GM19099 (cell line): Measurements from ENCODE around the gene ACTL6B.
A peak's percentile ranks its signal among the peaks of the same experiment; 100 is the strongest.

Source experiments
- POLR2A ChIP-seq: IDR thresholded peaks from 3 replicates; pipeline ENCODE4 v1.6.1; 2011; ENCODE audit warnings: low read depth; ENCODE audit not compliant: insufficient read length; ENCODE audit errors: extremely low read depth

Gene ACTL6B

GRCh38 chr7:100655908-100656674 lies at the start of gene ACTL6B:
Gene ACTL6B (minus strand): TSS chr7:100656448. CDS start chr7:100656354, 94 bp downstream.
- TF ChIP-seq POLR2A = no peak

GRCh38 chr7:100705320-100705752 lies 49.1 kb upstream of the ACTL6B start:
- TF ChIP-seq POLR2A = no peak

- no peak for TF ChIP-seq POLR2A
Measured at GRCh38 chr7:100699018-100699417, 42.8 kb upstream of the ACTL6B start.

GRCh38 chr7:100696123-100696521 lies 39.9 kb upstream of the ACTL6B start:
- no peak for TF ChIP-seq POLR2A

- no peak for TF ChIP-seq POLR2A
Measured at GRCh38 chr7:100694098-100694745, 38.0 kb upstream of the ACTL6B start, which contains the start of gene GIGYF1. Gene GIGYF1 (minus strand): TSS chr7:100694250. CDS start chr7:100688238, 6,012 bp downstream.

GRCh38 chr7:100693312-100694097 lies 37.3 kb upstream of the ACTL6B start:
- TF ChIP-seq POLR2A = peak; percentile 15

- no peak for TF ChIP-seq POLR2A
Measured at GRCh38 chr7:100692578-100692961, 36.3 kb upstream of the ACTL6B start.

- no peak for TF ChIP-seq POLR2A
Measured at GRCh38 chr7:100691676-100692577, 35.7 kb upstream of the ACTL6B start.

GRCh38 chr7:100689230-100690135 lies 33.2 kb upstream of the ACTL6B start:
- no peak for TF ChIP-seq POLR2A

GRCh38 chr7:100688326-100688860 lies 32.1 kb upstream of the ACTL6B start:
- TF ChIP-seq POLR2A = no peak

- TF ChIP-seq POLR2A = no peak
Measured at GRCh38 chr7:100687751-100688300, 31.6 kb upstream of the ACTL6B start.

- no peak for TF ChIP-seq POLR2A
Measured at GRCh38 chr7:100687261-100687660, 31.0 kb upstream of the ACTL6B start.

GRCh38 chr7:100686822-100687211 lies 30.6 kb upstream of the ACTL6B start:
- no peak for TF ChIP-seq POLR2A
